GM18520 (cell line): ENCODE measurements around the gene SNX20.
A peak's percentile ranks its signal among the peaks of the same experiment; 100 is the strongest.

Experiments
- ATAC-seq: cut with Tn5 transposase; IDR thresholded peaks from one replicate; pipeline ENCODE4 v1.9.1; 2021; ENCODE audit not compliant: unreplicated experiment

SNX20 gene, protein sequence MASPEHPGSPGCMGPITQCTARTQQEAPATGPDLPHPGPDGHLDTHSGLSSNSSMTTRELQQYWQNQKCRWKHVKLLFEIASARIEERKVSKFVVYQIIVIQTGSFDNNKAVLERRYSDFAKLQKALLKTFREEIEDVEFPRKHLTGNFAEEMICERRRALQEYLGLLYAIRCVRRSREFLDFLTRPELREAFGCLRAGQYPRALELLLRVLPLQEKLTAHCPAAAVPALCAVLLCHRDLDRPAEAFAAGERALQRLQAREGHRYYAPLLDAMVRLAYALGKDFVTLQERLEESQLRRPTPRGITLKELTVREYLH

DNA sequence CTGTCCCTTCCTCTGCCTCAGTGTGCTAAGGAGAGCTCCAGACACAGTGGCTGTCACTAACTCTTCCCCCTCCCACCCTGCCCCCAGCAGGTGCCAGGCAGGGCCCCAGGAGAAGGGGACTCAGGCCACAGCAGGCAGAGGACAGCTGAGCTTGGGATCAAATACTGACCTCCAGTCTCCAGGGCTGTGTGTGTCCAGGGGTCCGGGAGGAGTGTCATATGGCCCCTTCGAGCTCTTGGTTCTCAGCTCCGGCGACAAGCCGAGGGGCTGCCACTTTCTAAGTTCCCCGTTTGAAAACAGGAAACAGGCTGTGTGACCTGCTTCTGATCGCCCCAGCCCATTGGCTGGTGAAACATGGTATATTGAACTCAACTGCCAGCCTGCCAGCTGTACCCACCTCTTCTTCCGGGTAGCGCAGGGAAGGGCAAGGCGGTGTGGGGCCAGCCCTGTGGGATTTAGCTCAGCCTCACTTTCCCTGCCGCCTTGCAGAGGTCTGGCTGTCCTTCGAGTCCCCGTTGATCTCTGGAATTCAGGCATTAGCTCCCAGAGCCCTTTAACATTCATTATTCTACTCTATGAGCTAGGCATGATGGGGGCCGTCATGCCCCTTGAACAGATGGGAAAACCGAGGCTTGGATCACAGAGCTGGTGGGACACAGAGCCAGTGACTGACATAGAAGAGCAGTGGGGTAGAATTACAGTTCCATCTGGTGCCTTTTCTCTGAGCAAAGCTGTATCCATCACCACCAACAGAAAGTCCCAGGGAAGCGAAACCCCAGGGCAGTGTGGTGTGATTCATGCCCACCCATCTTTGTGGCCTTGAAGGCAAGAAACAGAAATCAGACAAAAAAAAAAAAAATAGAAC is at the start of gene SNX20:
Gene SNX20, minus strand, starts transcription at position 292 of the 865 bp plus-strand sequence. CDS start 3,786 bp downstream, outside the sequence.
- peak; percentile 62 for ATAC-seq

DNA sequence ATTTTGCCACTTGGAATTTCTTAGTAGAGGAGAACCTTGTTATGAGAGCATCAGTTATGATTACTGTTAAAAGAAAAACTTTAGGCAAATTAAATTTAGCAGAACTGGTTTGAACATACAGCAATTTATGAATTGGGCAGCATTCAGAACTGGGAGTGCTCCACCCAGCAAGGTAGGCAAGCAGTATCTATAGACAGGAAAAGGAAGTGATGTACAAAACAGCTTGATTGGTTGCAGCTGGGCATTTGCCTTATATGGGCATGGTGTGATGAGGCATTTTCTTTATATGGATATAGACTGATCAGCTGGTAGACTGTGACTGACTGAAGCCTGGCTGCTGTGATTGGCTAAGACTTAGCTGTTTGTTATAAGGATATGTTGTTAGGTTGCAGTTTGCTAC is 43.2 kb upstream of the SNX20 start:
- no peak for ATAC-seq

DNA sequence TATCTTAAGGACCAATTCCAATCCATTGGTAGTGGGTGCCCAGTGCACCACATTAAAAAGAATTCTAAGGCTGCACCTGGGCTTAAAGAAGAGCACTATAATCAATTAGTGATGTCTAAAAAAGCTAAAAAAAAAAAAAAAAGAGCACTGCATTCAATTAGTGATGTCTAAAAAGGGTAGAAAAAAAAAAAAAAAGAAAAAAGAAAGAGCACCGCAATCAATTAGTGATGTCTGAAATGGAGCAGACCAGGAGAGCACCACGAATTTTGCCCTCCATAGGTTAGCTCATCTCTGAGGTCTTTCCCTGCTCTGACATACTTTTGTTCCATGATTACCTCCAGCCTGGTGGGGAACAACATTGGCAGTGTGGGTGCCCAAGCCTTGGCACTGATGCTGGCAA is 41.8 kb upstream of the SNX20 start:
- ATAC-seq, result no peak

DNA sequence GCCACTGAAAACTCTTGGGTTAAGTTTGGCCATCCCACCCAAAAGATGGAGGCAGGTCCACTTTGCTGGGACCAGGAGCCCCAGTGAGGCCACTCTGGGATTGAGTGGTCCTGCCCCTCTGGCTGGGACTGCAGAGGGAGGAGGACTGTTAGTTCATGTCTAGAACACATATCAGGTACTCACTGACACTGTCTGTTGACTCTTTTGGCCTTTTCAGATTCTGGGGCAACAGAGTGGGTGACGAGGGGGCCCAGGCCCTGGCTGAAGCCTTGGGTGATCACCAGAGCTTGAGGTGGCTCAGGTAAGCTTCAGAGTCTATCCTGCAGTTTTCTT is 41.3 kb upstream of the SNX20 start:
- ATAC-seq, result no peak

DNA sequence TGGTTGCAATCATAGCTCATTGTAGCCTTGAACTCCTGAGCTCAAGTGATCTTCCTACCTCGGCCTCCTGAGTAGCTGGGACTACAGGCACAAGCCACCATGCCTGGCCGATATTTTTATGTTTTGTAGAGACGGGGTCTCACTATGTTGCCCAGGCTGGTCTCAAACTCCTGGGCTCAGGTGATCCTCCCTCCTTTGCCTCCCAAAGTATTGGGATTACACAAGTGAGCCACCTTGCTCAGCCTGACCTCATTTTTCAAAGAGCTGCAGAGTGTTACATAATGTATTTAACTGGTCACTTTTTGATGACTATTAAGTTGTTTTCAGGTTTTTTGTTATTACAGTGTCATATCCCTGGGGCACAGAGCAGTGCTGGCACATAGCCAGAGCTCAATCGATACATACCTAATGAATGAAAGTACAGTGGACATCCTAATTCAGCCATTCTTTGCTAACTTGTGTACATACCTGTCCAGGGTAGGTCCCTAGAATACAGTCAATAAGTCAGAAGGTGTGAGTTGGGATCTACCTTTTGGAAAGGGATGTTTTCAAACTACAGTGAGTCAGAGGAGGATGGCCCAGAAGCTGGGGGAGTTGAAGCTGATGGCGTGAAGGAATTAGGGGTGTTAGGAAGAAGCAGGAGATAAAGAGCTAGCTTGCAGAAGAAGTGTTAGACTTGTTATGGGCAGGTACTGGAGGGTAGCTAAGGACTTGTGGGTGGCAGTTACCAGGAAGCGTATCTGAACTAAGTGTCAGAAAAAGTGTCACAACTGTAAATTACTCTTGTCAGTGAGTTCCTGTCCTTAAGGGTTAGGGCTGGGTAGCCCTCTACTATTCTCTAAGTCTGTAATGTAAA is 40.7 kb upstream of the SNX20 start:
- ATAC-seq, result no peak

DNA sequence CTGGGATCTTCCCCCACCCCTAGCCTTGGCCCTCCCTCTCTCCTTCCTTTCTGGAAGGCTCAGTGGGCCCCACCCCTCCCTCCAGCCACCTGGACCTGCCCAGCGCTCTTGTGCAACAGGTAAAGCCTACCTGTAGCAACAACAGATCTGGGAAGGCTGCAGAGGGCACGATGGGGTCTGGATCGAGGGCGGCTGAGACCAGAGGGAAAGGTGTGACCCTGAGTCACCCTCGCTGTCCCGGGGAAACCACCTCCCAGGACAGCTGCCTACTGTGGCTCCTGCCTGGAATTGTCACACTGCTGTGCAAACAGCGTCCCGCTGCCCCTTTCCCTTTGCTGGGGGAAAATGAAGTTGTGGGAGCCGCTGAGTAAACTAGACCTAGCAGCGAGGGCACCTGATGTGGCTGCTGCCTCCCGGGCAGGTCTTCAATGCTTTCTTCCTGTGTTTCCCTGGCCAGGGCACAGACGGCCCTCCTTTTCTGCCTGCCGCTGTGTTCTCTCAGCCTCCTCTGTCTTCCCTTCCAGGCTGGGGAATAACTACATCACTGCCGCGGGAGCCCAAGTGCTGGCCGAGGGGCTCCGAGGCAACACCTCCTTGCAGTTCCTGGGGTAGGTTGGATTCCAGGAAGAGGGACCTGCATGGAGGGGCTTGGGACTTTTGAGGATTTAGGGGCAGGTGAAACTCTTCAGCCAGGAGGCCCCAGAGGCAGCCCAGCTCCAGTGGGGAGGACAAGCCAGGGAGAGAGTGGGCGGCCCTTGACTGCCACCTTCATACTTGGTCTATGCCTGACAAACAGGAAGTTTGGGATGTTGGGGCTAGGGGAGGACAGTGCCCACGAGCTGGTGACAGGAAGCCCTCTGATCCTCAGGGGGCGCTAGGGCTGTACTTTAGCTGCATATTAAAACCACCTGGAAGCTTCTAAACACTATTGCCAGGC is 38.6 kb upstream of the SNX20 start:
- ATAC-seq, result no peak

DNA sequence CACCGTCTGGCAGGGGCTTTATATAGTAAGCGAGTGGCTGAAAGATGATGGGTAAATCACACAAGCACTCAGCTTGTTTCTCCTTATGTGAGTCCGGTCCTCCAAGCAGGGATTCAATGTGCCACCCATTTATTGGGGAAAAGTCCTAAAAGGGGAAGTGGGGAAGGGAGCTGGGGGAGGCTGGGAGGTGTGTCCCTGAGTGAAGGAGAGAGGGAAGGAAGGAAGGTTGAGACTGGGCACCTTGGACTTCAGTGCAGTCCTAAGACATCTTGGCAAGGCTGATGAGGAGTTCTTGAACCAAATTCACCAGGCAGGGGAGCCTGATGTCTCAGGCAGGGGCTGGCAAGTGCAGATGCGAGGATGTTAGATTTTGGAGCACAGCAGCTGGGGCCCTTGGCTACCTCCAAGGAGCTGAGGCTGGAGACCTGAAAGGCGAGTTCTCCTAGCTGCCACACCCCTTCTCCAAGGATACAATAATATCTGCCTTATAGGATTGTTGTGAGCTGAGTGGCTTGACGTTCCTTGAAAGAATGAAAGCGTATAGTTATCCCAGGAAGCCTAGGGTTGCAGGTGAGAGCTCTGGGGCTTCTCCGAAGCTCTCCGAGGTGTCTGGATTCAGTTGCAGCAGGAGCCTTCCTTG is 37.8 kb upstream of the SNX20 start:
- no peak for ATAC-seq

DNA sequence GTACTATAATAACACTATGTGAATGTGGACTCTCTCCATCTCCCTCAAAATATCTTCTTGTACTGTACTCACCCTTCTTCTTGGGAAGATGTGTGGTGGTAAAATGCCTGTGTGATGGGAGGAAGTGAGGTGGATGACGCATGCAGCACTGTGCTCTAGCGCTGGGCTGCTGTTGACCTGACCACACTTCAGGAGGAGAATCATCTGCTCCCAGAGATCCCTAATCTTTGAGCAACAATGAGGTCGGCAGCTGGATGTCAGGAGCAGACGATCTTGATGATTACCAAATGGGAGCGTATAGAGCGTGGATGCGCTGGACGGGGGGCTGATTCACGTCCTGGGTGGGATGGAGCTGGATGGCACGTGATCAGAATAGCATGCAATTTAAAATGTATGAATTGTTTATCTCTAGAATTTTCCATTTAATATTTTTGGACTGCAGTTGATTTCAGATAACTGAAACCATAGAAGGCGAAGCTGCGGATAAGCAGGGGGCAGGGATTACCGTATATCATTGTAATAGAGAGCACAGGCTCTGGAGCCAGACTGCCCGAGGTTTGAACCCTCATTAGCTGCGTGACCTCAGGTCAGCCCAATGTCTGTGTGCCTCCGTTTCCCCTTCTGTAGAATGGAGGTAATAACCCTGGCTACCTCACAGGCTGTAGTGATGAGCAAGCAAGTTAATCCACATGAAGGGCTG is 37.1 kb upstream of the SNX20 start:
- no peak for ATAC-seq

DNA sequence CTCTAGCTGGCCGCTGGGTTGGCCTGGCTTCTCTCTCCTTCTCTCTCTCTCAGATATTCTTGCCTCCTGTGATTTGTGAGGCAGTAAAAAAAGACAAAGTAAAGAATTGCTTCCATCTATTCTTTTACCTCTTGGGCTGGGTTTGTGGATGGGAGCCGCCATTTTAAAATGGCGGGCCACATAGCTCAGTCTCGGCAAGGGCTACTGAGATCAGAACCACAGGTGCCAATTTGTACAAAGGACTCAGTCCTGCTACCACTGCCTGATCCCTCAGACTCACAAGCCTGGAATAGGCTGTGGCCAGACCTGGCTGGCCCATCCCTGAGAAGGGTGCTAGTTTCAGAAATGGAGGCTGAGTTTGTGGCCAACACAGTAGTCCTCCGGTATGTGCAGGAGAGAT is 36.4 kb upstream of the SNX20 start:
- no peak for ATAC-seq

DNA sequence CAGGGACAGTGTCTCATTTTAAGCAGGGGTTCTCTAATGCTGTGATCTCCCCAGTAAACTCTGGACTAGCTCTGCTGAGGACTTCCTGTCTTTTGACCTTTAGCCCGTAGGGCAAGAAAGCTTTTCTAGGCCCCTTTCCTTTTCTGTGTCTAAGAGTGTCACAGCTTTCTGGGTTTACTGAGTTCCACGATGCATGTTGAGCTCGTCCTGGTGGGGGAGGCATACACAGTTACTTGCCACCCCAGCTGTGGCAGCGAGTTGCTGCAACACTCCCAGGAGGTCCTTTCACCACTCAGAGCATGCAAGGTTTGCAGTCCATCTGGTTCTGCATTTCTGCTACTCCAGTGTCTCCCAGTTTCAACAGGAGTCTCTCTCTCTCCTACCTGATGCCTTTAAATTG is 36.0 kb upstream of the SNX20 start:
- no peak for ATAC-seq

DNA sequence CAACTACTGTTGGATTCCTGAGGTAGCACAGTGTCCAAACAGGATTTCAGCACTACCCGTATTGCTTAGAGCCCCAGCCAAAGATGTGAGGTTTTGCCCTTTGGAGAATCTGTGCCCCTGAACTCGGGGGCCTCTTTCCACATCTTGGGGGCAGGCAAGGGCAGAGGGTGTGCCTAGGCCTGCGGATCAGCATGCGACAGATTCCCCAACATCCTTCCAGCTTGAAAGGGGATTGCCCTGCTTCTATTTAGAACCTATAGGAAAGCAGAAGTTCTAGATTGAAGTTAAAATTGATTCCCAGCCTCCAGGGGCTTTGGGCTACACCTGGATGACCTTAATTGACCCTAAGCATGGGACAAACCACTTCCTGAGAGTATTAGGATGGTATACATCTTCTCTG is 31.8 kb upstream of the SNX20 start:
- no peak for ATAC-seq

DNA sequence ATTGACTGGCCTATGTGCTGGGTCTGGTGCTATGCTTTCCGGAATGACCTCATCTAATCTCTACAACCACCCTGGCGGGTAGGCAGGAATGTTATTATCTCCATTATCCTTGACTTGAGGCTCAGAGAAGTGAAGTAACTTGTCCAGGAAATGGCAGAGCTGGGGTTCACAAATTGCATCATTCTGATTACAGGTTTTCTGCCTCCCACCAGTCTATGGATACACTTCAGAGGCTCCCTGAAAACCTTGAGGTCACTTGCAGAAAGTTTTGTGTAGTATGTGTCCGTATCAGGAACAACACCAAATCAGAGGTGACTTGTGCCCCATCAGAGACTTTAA is 31.4 kb upstream of the SNX20 start:
- ATAC-seq, result no peak

DNA sequence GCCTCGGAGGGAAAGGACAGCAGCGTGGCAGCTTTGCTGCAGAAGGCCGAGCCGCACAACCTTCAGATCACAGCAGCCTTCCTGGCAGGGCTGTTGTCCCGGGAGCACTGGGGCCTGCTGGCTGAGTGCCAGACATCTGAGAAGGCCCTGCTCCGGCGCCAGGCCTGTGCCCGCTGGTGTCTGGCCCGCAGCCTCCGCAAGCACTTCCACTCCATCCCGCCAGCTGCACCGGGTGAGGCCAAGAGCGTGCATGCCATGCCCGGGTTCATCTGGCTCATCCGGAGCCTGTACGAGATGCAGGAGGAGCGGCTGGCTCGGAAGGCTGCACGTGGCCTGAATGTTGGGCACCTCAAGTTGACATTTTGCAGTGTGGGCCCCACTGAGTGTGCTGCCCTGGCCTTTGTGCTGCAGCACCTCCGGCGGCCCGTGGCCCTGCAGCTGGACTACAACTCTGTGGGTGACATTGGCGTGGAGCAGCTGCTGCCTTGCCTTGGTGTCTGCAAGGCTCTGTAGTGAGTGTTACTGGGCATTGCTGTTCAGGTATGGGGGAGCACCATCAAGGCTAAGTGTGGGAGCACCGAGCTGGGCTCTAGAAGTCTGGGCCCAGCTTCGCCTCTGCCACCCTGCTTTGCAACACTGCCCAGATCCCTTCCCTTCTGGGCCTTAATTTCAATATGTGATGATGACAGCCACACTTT is 30.9 kb upstream of the SNX20 start:
- no peak for ATAC-seq

DNA sequence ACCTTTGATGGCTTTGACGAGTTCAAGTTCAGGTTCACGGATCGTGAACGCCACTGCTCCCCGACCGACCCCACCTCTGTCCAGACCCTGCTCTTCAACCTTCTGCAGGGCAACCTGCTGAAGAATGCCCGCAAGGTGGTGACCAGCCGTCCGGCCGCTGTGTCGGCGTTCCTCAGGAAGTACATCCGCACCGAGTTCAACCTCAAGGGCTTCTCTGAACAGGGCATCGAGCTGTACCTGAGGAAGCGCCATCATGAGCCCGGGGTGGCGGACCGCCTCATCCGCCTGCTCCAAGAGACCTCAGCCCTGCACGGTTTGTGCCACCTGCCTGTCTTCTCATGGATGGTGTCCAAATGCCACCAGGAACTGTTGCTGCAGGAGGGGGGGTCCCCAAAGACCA is 29.9 kb upstream of the SNX20 start:
- ATAC-seq, result no peak

DNA sequence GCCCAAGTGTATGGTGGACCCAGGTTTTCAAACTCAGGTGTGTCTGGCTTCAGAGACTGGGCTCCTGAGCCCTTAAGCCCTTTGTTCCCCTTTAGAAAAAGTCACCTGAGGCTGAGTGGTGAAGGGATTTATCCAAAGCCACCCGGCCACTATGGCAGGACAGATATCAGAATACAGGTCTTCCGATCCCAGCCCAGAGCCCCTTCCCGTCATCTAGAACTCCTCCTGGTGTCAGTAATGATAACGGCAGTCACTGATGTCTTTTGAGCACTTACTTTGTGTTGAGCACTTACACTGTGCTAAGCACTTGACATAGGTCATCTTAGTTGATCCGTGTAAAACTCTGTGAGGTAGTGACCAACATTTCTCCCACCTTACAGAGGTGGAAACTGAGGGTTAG is 28.9 kb upstream of the SNX20 start:
- no peak for ATAC-seq

DNA sequence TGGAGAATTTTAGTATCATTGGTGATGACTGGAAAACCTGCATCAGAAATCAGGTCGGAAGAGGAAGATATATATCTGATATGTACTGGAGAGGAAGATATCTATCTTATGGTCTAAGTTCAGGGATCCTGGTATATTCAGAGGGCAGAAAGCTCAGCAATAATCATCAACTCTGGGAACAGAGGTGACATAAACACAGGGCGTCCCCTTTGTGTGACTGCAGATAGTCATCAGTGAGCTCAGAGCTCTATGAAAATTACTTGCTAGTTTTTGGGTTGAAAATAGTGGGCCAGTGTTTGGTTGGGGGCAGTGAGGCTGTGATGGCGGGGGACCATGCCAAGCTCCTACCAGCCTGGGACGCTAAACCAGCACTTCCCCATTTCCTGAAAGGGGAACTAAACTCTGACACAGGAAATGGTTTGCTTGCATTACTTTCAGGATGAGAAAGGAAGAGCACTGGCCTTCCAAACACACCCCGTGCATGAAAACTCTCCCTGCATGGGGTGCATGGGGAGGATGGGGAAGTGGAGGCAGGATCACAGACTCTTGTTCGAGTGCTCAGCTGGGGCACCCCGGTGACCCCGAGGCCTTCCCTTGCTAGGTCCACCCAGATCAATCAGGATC is 28.1 kb upstream of the SNX20 start:
- no peak for ATAC-seq

DNA sequence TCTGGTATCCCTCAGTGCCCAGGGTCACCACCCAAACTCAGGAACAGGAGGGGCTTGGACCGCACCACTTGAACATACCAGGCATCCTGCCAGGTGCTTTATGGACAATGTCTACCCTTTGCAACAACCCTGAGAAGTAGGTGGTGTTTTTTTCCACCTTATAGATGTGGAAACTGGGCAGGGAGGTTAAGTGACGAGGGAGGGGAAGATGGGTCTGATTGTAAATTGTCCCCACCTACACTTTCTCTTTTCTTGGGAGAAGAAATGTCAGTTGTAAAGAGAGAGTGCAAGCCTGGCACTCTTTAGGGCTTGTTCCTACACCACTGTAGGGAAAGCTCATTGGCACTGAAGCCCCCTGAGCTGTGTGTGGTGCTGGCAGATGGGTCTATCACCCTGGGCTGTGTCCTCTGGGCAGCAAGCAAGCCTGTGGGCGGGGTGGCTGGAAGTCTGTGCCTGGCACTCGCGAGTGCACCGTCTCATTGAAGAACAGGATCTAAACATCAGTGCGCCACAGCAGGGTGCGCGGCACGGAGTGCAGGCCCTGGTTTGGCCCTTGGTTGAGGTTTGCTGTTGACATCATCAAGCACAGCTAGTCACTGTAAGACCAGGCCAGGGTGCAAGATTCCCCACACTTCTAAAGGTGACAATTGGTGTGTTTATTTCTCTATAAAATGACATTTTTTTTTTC is 27.4 kb upstream of the SNX20 start:
- no peak for ATAC-seq

DNA sequence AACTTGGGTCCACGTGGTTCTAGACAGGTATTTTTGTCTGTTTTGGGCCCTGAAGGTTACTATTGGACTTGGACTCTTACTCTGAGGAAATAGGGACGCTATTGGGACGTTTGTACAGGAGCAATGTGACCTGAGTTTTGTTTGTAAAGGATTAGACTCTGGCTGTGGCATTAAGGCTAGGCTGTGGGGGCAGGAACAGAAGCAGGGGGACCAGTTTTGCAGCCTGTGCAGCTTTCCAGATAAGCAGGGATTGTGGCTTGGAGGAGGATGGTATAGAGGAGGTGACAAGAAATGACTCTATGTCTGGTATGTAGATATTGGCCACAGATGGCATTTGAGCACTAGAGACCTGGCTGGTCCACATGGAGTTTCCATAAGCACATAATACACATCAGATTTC is 25.1 kb upstream of the SNX20 start:
- ATAC-seq, result no peak
